T-helper 17 cell (primary cell): ENCODE measurements around the gene LYSET. TPM values are rescaled to one million over a fixed set of nuclear protein-coding genes. Genes with fewer than 3 reads are reported as not detected.
"Not testable (repeated sequence)": the region's sequence is repeated elsewhere in the genome, so short reads cannot be mapped to it uniquely, and the experiment has no call there.

ENCODE experiments used
- ATAC-seq: fragments of 150-1000 bp; cut with Tn5 transposase; 2 replicates; pipeline ENCODE4 v1.10.0; 2021; ENCODE audit warnings: mild to moderate bottlenecking, moderate library complexity
- DNase-seq, 3 donors: peaks; one replicate each; pipeline versions ENCODE4 v3.0.0 to v3.0.0-alpha.2; 2020 to 2021
- H3K9me3 ChIP-seq: one replicate; pipeline ENCODE4 v1.7.0; 2013; ENCODE audit warnings: low read length, mild to moderate bottlenecking; ENCODE audit not compliant: control insufficient read depth, poor library complexity, severe bottlenecking
- H3K27ac Mint-ChIP-seq: one replicate; pipeline ENCODE4 v1.8.0; 2022; ENCODE audit warnings: mild to moderate bottlenecking, moderate library complexity, mixed read lengths
- H3K27me3 Mint-ChIP-seq: one replicate; pipeline ENCODE4 v1.8.0; 2022; ENCODE audit warnings: mixed read lengths
- H3K36me3 Mint-ChIP-seq: one replicate; pipeline ENCODE4 v1.8.0; 2022; ENCODE audit warnings: low read depth, mixed read lengths
- H3K4me1 Mint-ChIP-seq: one replicate; pipeline ENCODE4 v1.8.0; 2022; ENCODE audit warnings: mild to moderate bottlenecking, mixed read lengths
- H3K4me3 Mint-ChIP-seq: one replicate; pipeline ENCODE4 v1.8.0; 2022; ENCODE audit warnings: mild to moderate bottlenecking, moderate library complexity, mixed read lengths
- total RNA-seq, 4 donors: library from RNA in 2 of 4; stranded (reverse) in 2 of 4; gene quantifications; one replicate each; pipeline ENCODE4 v1.2.3 and lab custom pipeline; 2022 to 2026

The LYSET gene, protein sequence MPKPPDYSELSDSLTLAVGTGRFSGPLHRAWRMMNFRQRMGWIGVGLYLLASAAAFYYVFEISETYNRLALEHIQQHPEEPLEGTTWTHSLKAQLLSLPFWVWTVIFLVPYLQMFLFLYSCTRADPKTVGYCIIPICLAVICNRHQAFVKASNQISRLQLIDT
- total RNA-seq (1 to 10 TPM; 6.3 to 8.1 TPM), total RNA-seq (lab: John Stamatoyannopoulos, UW) (3.8 to 5.1 reads per million in 2 donors)

DNA sequence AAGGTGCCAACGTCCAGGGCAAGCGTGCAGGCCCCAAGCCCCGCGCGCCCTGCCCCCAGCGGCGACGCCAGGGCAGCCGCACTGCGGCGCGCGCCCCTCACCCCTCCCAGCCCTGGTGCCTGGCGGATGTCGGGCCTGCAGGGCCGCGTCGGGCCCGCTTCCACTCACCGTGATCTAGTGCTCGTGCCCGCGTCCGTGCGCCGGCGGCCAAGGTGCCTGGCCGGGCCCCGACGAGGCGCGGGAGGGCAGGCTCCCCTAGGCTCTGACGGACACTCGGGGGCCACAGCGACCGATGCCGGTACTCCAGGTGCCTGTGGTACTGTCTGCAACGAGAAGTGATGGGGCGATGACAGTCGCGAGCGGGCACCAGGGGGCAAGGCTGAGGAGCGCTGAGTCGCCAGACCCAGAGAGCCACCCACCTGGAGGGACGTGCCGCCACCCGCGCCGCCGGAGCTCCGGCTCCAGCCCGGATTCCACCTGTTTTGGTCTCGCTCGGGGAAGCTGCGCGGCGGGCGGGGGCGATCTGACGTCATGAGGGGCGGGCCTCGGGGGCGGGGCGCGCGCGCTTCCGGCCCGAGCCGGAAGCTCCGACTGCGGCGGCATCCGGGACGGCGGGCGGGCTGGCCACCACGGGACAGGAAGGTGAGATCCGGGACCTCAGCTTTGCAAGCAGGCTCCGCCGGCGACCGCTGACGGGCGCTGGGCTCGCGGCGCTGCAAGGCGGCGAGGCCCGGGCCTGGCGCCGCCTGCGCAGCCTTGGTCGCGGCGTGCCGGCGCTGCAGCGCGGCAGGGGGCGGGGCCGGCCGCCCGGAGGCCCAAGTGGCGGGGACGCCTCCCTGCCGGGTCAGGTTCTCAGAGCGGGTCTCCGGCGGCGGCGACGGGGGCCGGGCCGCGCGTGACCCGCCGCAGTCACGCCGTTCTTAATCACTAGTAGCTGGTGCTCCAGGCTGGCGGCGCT lies at the start of gene LYSET, which contains the start of gene MOAP1:
LYSET (plus strand) TSS at position 927 of the 958 bp plus-strand sequence. CDS start 89 bp downstream, outside the sequence.
MOAP1 (minus strand) TSS at position 507 of the 958 bp plus-strand sequence. CDS start 655 bp downstream, outside the sequence.
- H3K27ac Mint-ChIP-seq: peak within 1 kb of the TSS; percentile 93
- H3K4me1 Mint-ChIP-seq: peaks cover 30% of the 10 kb centered on the region
- H3K4me3 Mint-ChIP-seq: peak within 1 kb of the TSS; percentile 94
- H3K27me3 Mint-ChIP-seq: no peaks in the 10 kb centered on the region
- H3K9me3 ChIP-seq: no peaks in the 10 kb centered on the region
- ATAC-seq (peak; percentile 92), DNase-seq (peak; percentile 86 to 94 (median 91))
- H3K36me3 Mint-ChIP-seq: peaks cover 4% of the 10 kb centered on the region

DNA sequence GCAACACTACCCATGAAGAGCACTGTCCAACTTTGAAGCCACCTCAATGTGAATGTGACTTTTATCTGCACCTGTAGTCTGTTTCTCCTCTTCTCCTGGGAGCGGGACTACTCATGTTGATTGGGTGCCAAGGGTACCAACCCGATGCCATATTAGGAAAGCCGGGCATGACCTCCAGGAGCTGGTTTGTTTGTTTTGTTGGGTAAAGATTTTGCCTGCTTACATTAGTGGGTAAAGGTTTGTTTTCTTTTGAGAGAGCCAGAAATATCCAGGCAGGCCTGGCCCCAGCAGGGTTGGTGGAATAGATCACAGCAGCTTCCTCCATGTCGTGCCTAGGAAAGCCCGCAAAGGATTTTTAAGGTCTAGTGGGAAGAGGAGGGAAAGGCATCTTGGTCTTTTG lies 49.7 kb upstream of the LYSET start:
- H3K4me3 Mint-ChIP-seq: no peak overlapping the region
- DNase-seq: no peak
- no peak for ATAC-seq
- no peaks in the 10 kb centered on the region for H3K27me3 Mint-ChIP-seq
- H3K27ac Mint-ChIP-seq: no peak overlapping the region
- no peaks in the 10 kb centered on the region for H3K36me3 Mint-ChIP-seq
- no peaks in the 10 kb centered on the region for H3K9me3 ChIP-seq
- H3K4me1 Mint-ChIP-seq: peaks cover 5% of the 10 kb centered on the region

DNA sequence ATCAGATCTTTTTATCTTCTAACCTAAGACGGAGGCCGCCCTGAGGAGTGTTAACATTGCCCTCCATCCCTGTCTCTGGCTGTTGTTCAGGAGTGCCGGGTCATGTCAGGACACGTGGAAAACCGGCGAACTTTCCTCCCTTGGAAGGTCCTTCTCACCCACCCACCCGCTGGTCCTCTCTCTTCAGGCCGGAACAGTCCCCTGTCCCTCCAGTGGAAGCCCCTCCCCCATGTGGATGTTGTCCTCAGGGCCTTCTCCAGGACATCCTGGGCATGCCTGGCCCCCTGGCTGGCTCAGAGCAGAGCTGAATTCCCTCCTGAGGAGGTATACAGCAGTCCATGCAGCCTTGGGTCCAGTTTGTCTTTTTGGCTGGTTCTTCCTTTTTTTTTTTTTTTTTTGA lies 49.1 kb upstream of the LYSET start:
- no peak for DNase-seq
- H3K9me3 ChIP-seq: no peaks in the 10 kb centered on the region
- no peak overlapping the region for H3K27ac Mint-ChIP-seq
- no peaks in the 10 kb centered on the region for H3K36me3 Mint-ChIP-seq
- no peaks in the 10 kb centered on the region for H3K27me3 Mint-ChIP-seq
- no peak for ATAC-seq
- peaks cover 5% of the 10 kb centered on the region for H3K4me1 Mint-ChIP-seq
- no peak overlapping the region for H3K4me3 Mint-ChIP-seq

DNA sequence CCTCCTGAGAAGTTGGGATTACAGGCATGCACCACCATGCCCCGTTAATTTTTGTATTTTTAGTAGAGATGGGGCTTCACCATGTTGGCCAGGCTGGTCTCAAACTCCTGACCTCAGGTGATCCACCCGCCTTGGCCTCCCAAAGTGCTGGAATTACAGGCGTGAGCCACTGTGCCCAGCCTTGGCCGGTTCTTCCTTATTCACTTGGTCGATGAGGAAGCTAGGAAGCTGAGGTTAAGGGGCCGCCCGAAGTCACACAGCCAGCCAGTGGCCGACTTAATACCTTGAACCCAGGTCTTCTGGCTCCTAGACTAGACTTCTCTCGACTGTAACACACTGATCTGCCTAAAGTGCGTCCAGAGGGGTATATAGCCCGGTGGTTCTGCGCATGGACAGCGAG lies 48.6 kb upstream of the LYSET start:
- not testable (repeated sequence) for H3K9me3 ChIP-seq, H3K4me3 Mint-ChIP-seq, H3K27me3 Mint-ChIP-seq, DNase-seq, ATAC-seq, H3K27ac Mint-ChIP-seq, H3K36me3 Mint-ChIP-seq, H3K4me1 Mint-ChIP-seq

DNA sequence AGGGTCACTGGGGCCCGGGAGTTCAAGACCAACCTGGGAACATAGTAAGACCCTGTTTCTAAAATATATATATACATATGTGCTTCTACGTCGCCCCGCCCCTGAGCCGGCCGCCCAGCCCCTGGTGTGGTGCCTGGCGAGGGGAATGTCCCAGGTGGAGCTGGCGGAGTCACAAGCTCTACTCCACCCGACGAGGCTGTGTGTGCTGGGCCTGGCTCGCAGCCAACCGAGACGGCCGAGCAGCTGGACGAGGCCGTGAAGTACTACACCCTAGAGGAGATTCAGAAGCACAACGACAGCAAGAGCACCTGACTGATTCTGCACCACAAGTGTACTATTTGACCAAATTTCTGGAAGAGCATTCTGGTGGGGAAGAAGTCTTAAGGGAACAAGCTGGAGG lies 47.3 kb upstream of the LYSET start:
- DNase-seq: no peak
- no peaks in the 10 kb centered on the region for H3K27me3 Mint-ChIP-seq
- peaks cover 5% of the 10 kb centered on the region for H3K4me1 Mint-ChIP-seq
- no peak overlapping the region for H3K27ac Mint-ChIP-seq
- H3K4me3 Mint-ChIP-seq: no peak overlapping the region
- H3K36me3 Mint-ChIP-seq: no peaks in the 10 kb centered on the region
- ATAC-seq: no peak
- H3K9me3 ChIP-seq: no peaks in the 10 kb centered on the region

DNA sequence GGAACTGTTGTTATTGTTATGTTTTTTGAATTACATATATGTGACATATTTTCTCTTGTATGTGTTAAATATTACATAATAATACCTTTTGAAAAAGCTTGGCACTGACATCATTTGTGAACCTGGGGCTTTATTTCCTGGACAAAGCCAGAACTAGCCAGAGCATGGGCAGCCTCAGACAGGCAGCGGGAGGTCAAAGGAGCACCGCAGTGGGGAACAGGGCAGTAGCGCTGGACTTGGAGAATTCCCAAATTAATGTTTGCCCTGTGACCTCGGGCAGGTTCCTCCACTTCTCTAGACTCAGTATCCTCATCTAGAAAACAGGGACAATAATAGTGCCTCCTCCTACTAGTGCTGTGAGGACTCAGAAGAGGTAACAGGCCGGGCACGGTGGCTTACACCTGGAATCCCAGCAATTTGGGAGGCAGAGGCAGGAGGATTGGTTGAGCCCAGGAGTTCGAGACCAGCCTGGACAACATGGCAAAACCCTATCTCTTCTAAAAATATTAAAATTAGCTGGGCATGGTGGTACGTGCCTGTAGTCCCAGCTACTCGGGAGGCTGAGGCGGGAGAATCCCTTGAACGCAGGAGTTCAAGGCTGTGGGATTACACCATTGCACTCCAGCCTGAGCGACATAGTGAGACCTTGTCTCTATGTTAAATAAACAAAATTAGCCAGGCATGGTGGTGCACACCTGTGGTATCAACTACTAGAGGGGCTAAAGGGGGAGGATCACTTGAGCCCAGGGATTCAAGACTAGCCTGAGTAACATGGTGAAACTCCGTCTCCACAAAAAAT lies 42.1 kb upstream of the LYSET start:
- Mint-ChIP-seq H3K27ac (no peak overlapping the region), H3K27me3 (peaks cover 4% of the 10 kb centered on the region), H3K4me1 (peaks cover 8% of the 10 kb centered on the region), H3K4me3 (no peak overlapping the region), H3K36me3 (no peaks in the 10 kb centered on the region)
- no peaks in the 10 kb centered on the region for H3K9me3 ChIP-seq
- no peak for ATAC-seq
- DNase-seq: no peak

DNA sequence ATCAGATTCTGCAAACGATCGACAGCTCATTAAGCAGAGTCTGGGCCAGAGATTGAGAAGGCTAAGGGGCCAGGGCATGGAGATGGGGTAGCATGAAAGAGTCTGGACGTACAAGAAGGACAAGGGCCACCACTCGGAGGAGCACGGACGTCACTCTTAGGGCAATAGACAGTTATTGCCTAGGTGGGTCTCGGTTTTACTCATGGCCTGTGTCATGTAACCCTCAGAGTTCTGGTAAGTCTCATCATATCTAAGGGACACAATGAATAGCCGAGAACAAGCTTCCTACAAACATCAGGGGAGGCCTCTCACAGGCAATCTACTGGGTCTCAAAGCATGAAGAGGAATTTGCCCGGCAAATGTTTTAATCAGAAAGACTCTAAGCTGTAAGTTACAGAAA lies 39.0 kb upstream of the LYSET start:
- Mint-ChIP-seq H3K4me3 (no peak overlapping the region), H3K4me1 (peaks cover 7% of the 10 kb centered on the region), H3K36me3 (no peaks in the 10 kb centered on the region), H3K27ac (peak overlapping the region; percentile 41), H3K27me3 (peaks cover 11% of the 10 kb centered on the region)
- ATAC-seq (no peak), DNase-seq (no peak)
- H3K9me3 ChIP-seq: no peaks in the 10 kb centered on the region

DNA sequence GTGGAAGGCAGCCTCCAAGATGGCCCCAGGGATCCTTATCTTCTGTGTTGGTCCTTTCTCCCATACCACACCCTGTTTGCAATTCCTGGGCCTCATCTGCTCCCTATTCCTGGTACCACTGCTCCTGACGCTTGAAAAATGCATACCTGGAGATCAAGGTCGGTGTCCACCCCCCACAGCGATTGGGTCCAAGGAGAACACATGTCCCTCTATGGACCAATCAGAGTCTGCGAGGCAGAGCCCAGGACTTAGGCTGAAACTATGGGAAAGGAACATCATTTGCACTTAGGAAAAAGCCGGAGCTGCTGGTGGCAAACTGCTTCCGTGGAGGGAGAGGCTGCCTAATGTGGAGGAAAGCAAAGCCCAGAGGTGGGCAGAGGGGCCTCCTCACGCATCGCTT lies 36.1 kb upstream of the LYSET start:
- no peak for ATAC-seq
- no peak overlapping the region for H3K27ac Mint-ChIP-seq
- no peaks in the 10 kb centered on the region for H3K9me3 ChIP-seq
- peaks cover 9% of the 10 kb centered on the region for H3K4me1 Mint-ChIP-seq
- no peak for DNase-seq
- no peaks in the 10 kb centered on the region for H3K36me3 Mint-ChIP-seq
- no peak overlapping the region for H3K4me3 Mint-ChIP-seq
- peaks cover 11% of the 10 kb centered on the region for H3K27me3 Mint-ChIP-seq

DNA sequence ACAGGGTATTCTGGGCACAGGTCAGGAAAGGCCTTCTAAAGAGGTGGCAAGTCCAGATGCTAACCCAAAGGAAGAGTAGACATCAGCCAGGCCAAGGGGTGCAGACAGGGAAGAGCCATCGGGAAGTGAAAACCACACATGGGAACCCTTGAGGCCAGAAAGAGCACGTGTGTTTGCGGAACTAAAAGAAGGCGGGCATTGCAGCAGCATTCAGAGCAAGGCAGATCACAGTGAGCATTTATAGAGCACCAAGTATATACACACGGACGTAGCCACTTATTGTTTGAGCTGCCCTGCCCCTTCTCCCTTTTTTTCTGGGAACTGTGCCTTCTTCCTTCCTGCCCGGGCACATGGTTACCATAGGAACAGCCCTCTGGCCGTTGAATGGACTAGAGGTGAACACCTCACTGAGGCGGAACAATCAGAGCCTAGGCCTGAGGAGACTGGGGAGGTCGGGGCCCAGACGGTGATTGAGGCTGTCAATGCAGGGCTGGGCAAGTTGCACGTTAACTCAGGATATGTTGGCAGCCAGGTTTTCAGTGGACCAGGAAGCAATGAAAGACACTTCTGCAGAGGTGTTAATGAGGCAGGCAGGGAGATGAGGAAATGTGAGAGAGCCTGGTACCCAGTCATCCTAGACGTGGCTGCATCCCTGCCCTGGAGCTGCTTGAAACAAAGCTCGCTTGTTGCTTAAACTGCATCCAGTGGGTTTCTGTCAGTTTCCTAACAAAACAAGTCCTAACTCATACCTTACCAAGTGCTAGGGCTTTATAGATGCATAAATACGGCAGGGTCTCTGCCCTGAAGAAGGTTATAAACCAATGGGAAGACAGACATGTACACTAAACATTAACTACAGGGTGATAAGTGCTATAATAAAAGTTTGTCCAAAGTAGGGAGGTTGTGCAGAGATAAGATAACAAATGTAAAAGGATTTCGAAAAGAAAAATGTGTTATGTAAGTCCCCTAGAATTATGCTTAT lies 34.6 kb upstream of the LYSET start:
- H3K27me3 Mint-ChIP-seq: peaks cover 11% of the 10 kb centered on the region
- no peak overlapping the region for H3K4me3 Mint-ChIP-seq
- no peaks in the 10 kb centered on the region for H3K36me3 Mint-ChIP-seq
- no peak for DNase-seq
- ATAC-seq: no peak
- H3K9me3 ChIP-seq: no peaks in the 10 kb centered on the region
- H3K4me1 Mint-ChIP-seq: peaks cover 9% of the 10 kb centered on the region
- H3K27ac Mint-ChIP-seq: no peak overlapping the region

DNA sequence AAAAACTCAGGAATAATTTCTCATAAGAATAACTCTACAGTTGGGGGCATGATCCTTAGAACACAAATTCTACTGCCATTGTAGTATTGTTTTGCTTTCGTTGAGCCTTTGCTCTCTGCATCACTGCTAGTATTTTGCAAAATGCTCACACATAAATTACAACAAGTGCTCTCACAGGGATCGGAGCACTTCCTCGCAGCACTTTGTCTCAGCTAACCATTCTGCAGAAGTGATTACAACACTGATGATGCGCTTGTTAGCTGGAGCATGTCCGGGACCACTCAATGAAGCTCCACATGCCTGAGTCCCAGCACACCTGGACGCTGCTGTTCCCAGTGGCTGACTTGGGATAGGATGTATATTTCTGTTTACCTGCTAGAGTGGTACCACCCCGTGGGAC lies 32.0 kb upstream of the LYSET start:
- Mint-ChIP-seq H3K27ac (no peak overlapping the region), H3K4me3 (no peak overlapping the region), H3K36me3 (no peaks in the 10 kb centered on the region), H3K27me3 (peaks cover 6% of the 10 kb centered on the region), H3K4me1 (peaks cover 6% of the 10 kb centered on the region)
- H3K9me3 ChIP-seq: no peaks in the 10 kb centered on the region
- no peak for DNase-seq
- ATAC-seq: no peak

DNA sequence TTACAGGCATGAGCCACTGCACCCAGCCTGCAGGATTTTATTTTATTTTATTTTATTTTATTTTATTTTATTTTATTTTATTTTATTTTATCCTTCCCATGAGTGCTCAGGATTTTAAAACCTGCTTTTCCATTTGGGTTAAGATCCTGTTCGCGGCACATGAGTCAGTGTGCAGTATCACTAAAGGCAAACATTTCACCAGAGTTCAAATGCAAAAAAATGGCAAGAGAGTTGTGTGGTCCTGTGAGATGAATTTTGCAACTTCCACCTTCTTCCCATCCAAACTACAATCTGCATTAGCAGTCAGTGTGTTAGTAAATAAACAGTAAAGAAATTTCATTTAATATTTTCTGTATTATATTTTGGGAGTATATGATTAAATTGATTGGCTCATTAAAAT lies 29.4 kb upstream of the LYSET start:
- no peak for DNase-seq
- Mint-ChIP-seq H3K27ac (no peak overlapping the region), H3K4me1 (peaks cover 2% of the 10 kb centered on the region), H3K36me3 (no peaks in the 10 kb centered on the region), H3K4me3 (no peak overlapping the region), H3K27me3 (peaks cover 2% of the 10 kb centered on the region)
- no peaks in the 10 kb centered on the region for H3K9me3 ChIP-seq
- ATAC-seq: no peak

DNA sequence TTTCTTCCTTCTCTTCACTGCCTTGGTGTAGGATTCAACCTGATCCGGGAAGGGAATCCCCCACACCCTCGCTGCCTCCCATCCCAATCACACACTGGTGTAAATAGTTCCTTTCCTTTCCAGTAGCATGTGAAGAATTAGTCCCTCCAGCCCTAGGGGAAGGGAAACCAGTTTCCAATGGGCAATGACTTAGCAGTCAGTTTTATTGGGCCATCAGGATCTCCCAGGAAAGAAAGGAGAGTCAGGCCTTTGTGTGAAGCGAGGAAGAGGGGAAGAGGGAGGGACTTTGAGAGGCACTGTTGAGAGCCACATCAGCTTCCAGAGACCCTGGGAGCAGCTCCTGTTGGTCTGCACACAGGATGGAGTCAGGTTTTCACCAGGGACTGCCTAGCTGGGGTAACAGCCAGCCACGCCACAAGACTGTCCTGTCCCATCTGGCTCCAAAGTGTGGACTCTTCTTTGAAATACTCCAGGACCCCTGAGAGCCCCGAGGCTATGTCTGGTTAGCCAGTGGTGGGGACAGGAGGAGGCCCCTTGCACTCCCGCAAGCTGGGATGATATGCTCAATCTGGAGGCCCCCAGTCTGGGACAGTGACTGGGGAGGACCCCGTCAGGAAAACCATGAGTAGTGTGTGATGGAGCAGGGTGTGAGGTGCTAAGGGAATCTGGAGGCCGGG lies 28.3 kb upstream of the LYSET start:
- Mint-ChIP-seq H3K36me3 (no peaks in the 10 kb centered on the region), H3K27me3 (no peaks in the 10 kb centered on the region)

More for the DNA sequence above, 28.3 kb upstream of the LYSET start:
- Mint-ChIP-seq H3K4me1 (no peaks in the 10 kb centered on the region), H3K4me3 (no peak overlapping the region), H3K27ac (no peak overlapping the region)
- DNase-seq (no peak), ATAC-seq (no peak)
- no peaks in the 10 kb centered on the region for H3K9me3 ChIP-seq
